Loucy (cell line): Measurements from ENCODE around the gene TRIM25.

ENCODE experiments used
- CTCF ChIP-seq: fragments of 200-600 bp; sonication (generic); conservative IDR thresholded peaks from 2 replicates; pipeline ENCODE4 v1.5.1; 2014; ENCODE audit warnings: mild to moderate bottlenecking, antibody characterized with exemption, low read length
- EZH2phosphoT487 ChIP-seq: fragments of 200-600 bp; IDR thresholded peaks from 2 replicates; pipeline ENCODE4 v1.6.1; 2018; ENCODE audit warnings: antibody characterized with exemption, mild to moderate bottlenecking, moderate library complexity, borderline replicate concordance

DNA sequence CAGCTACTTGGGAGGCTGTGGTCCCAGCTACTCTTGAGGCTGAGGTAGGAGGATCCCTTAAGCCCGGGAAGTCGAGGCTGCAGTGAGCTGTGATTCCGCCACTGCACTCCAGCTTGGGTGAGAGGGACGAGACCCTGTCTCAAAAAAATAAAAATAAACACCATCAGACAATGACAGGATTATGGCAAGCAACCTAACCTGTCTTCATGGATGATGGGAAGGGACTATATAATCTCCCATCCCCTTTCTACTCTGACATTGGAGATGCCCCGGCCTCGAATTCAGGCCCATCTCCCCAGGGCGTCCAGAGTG, 893 bp downstream of the TRIM25 start:
- TF ChIP-seq CTCF (no peak), EZH2phosphoT487 (no peak)
